Neural progenitor cell (in vitro differentiated cells): Measurements from ENCODE around the gene LGR4. TPM values are rescaled to one million over a fixed set of nuclear protein-coding genes. Genes with fewer than 3 reads are reported as not detected.
"Not testable (repeated sequence)": the region's sequence is repeated elsewhere in the genome, so short reads cannot be mapped to it uniquely, and the experiment has no call there.

Experiments used
- DNase-seq: peaks from one replicate; pipeline ENCODE4 v3.0.0-alpha.2; 2016; ENCODE audit warnings: low spot score
- H2AFZ ChIP-seq: fragments of 200-600 bp; sonication (generic); replicated peaks from 2 replicates; pipeline ENCODE4 v1.6.1; 2016; ENCODE audit warnings: antibody characterized with exemption
- H3F3A ChIP-seq: fragments of 200-600 bp; sonication (generic); 2 replicates; pipeline ENCODE4 v1.6.1; 2016; ENCODE audit warnings: antibody characterized with exemption, low read depth
- H3K27ac ChIP-seq: fragments of 200-600 bp; sonication (generic); 2 replicates; pipeline ENCODE4 v1.5.1; 2016; ENCODE audit warnings: mild to moderate bottlenecking
- H3K27me3 ChIP-seq: fragments of 200-600 bp; sonication (generic); 2 replicates; pipeline ENCODE4 v1.6.1; 2016; ENCODE audit warnings: mild to moderate bottlenecking, moderate library complexity
- H3K36me3 ChIP-seq: fragments of 200-600 bp; sonication (generic); 2 replicates; pipeline ENCODE4 v1.5.1; 2016
- H3K4me1 ChIP-seq: fragments of 200-600 bp; sonication (generic); 2 replicates; pipeline ENCODE4 v1.6.1; 2016; ENCODE audit warnings: mixed run types
- H3K4me2 ChIP-seq: fragments of 200-600 bp; sonication (generic); 2 replicates; pipeline ENCODE4 v1.6.1; 2016
- H3K4me3 ChIP-seq: fragments of 200-600 bp; sonication (generic); 2 replicates; pipeline ENCODE4 v1.5.1; 2016
- H3K79me2 ChIP-seq: fragments of 200-600 bp; sonication (generic); 2 replicates; pipeline ENCODE4 v1.6.1; 2016; ENCODE audit warnings: low read depth
- H3K9ac ChIP-seq: fragments of 200-600 bp; sonication (generic); 2 replicates; pipeline ENCODE4 v1.6.1; 2016
- H3K9me3 ChIP-seq: fragments of 200-600 bp; sonication (generic); 2 replicates; pipeline ENCODE4 v1.5.1; 2016; ENCODE audit warnings: low read depth
- H4K20me1 ChIP-seq: fragments of 200-600 bp; sonication (generic); 2 replicates; pipeline ENCODE4 v1.6.1; 2016; ENCODE audit warnings: low read depth
- H3K27ac Mint-ChIP-seq: 3 replicates; pipeline ENCODE4 v1.8.0; 2021; ENCODE audit warnings: mixed read lengths
- H3K27me3 Mint-ChIP-seq: 2 replicates; pipeline ENCODE4 v1.8.0; 2022; ENCODE audit warnings: low read depth, mild to moderate bottlenecking, inconsistent platforms, moderate library complexity, mixed read lengths; ENCODE audit not compliant: insufficient read depth
- H3K36me3 Mint-ChIP-seq: 3 replicates; pipeline ENCODE4 v1.8.0; 2021; ENCODE audit warnings: mixed read lengths
- H3K4me1 Mint-ChIP-seq: 3 replicates; pipeline ENCODE4 v1.8.0; 2021; ENCODE audit warnings: mixed read lengths
- H3K4me3 Mint-ChIP-seq: 3 replicates; pipeline ENCODE4 v1.8.0; 2021; ENCODE audit warnings: mild to moderate bottlenecking, moderate library complexity, mixed read lengths
- H3K9me3 Mint-ChIP-seq: 3 replicates; pipeline ENCODE4 v1.8.0; 2020; ENCODE audit warnings: mixed read lengths
- EZH2 ChIP-seq: fragments of 200-600 bp; sonication (generic); IDR thresholded peaks from 2 replicates; pipeline ENCODE4 v1.6.1; 2017; ENCODE audit warnings: antibody characterized with exemption, mild to moderate bottlenecking, moderate library complexity
- EZH2phosphoT487 ChIP-seq: fragments of 200-600 bp; sonication (generic); IDR thresholded peaks from 2 replicates; pipeline ENCODE4 v1.6.1; 2017; ENCODE audit warnings: antibody characterized with exemption
- total RNA-seq: library from RNA; depleted of rRNA; stranded (reverse); fragments of >200 nt; gene quantifications from 2 replicates; pipeline ENCODE4 v1.2.3, GENCODE V29; 2015; ENCODE audit warnings: low replicate concordance
- TF ChIP-seq, protein P1 (sequence below): fragments of 200-600 bp; sonication (generic); IDR thresholded peaks from 2 replicates; pipeline ENCODE4 v1.5.1; 2017; ENCODE audit warnings: antibody characterized with exemption, mild to moderate bottlenecking

LGR4 gene
- total RNA-seq, 1 donor from 2014 or later: 274 TPM

DNA sequence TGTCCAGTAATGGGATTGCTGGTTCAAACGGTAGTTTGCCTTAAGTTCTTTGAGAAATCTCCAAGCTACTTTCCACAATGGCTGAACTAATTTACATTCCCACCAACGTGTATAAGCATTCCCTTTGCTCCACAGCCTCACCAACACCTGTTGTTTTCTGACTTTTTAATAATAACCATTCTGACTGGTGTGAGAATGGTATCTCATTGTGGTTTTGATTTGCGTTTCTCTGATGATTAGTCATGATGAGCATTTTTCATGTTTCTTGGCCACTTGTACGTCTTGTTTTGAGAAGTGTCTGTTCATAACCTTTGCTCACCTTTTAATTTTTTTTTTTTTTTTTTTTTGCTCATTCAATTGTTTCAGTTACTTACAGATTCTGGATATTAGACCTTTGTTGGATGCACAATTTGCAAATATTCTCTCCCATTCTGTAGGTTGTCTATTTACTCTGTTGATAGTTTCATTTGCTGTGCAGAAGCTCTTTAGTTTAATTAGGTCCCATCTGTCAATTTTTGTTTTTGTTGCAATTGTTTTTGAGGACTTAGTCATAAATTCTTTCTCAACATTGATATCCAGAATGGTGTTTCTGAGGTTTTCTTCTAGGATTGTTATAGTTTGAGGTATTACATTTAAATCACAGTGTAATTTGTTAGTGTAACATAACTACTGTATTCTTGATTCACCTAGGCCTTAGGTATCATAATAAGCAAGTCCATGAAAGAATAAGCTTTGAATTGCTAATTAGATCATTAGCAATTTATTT, 142.5 kb downstream of the LGR4 start:
- Histone ChIP-seq H3K4me3 (no peak overlapping the region), H3K9ac (no peak overlapping the region), H3K9me3 (no peaks in the 10 kb centered on the region), H3K27ac (no peak overlapping the region), H4K20me1 (no peaks in the 10 kb centered on the region), H3K36me3 (no peaks in the 10 kb centered on the region), H2AFZ (no peak overlapping the region), H3K79me2 (no peaks in the 10 kb centered on the region), H3K4me2 (no peak overlapping the region), H3F3A (no peaks in the 10 kb centered on the region), H3K27me3 (no peaks in the 10 kb centered on the region), H3K4me1 (peaks cover 10% of the 10 kb centered on the region)
- H3K4me1 Mint-ChIP-seq: no peaks in the 10 kb centered on the region
- peaks cover 21% of the 10 kb centered on the region for H3K36me3 Mint-ChIP-seq
- H3K27me3 Mint-ChIP-seq: no peaks in the 10 kb centered on the region
- H3K27ac Mint-ChIP-seq: no peak overlapping the region
- H3K9me3 Mint-ChIP-seq: peaks cover 10% of the 10 kb centered on the region
- DNase-seq: no peak
- TF ChIP-seq EZH2phosphoT487 (no peak), EZH2 (no peak)
- TF ChIP-seq, protein P1, sequence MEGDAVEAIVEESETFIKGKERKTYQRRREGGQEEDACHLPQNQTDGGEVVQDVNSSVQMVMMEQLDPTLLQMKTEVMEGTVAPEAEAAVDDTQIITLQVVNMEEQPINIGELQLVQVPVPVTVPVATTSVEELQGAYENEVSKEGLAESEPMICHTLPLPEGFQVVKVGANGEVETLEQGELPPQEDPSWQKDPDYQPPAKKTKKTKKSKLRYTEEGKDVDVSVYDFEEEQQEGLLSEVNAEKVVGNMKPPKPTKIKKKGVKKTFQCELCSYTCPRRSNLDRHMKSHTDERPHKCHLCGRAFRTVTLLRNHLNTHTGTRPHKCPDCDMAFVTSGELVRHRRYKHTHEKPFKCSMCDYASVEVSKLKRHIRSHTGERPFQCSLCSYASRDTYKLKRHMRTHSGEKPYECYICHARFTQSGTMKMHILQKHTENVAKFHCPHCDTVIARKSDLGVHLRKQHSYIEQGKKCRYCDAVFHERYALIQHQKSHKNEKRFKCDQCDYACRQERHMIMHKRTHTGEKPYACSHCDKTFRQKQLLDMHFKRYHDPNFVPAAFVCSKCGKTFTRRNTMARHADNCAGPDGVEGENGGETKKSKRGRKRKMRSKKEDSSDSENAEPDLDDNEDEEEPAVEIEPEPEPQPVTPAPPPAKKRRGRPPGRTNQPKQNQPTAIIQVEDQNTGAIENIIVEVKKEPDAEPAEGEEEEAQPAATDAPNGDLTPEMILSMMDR: no peak
- no peak overlapping the region for H3K4me3 Mint-ChIP-seq

DNA sequence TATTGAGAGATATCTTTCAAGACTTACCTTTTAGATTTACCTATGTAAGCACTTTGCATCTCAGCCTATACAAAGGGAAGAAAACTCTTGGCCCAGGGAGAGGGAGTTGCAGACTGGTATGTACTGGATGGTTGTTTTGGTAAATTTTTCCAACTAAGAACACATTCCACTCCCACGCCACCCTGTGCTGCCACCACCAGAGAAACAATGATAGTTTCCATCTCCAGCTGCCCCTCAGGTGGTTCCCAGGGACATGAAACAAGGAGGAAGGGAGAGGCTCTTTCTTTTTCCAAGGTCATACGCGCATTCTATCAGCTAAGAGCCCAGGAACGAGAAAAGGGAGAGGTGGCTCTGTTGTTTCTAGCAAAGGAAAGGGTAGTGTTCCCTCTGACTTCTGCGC, 144.0 kb downstream of the LGR4 start:
- H3K9ac ChIP-seq: no peak overlapping the region
- H3K79me2 ChIP-seq: no peaks in the 10 kb centered on the region
- peaks cover 10% of the 10 kb centered on the region for H3K4me1 ChIP-seq
- Mint-ChIP-seq H3K27ac (peak overlapping the region; percentile 47), H3K4me1 (no peaks in the 10 kb centered on the region), H3K27me3 (no peaks in the 10 kb centered on the region), H3K36me3 (peaks cover 15% of the 10 kb centered on the region), H3K9me3 (peaks cover 10% of the 10 kb centered on the region), H3K4me3 (no peak overlapping the region)
- no peak for TF ChIP-seq EZH2
- TF ChIP-seq, protein P1: no peak
- TF ChIP-seq EZH2phosphoT487: no peak
- H3K4me3 ChIP-seq: no peak overlapping the region
- H3K27me3 ChIP-seq: no peaks in the 10 kb centered on the region
- H4K20me1 ChIP-seq: no peaks in the 10 kb centered on the region
- peak overlapping the region; percentile 46 for H3K27ac ChIP-seq
- no peak for DNase-seq
- no peaks in the 10 kb centered on the region for H3K36me3 ChIP-seq
- no peaks in the 10 kb centered on the region for H3F3A ChIP-seq
- no peaks in the 10 kb centered on the region for H3K9me3 ChIP-seq
- H3K4me2 ChIP-seq: no peak overlapping the region
- no peak overlapping the region for H2AFZ ChIP-seq

DNA sequence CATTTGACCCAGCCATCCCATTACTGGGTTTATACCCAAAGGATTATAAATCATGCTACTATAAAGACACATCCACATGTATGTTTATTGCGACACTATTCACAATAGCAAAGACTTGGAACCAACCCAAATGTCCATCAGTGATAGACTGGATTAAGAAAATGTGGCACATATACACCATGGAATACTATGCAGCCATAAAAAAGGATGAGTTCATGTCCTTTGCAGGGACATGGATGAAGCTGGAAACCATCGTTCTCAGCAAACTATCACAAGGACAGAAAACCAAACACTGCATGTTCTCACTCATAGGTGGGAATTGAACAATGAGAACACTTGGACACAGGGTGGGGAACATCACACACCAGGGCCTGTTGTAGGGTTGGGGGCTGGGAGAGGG, 145.5 kb downstream of the LGR4 start:
- not testable (repeated sequence) for H3K4me1 Mint-ChIP-seq, H3K27ac ChIP-seq, H3K36me3 ChIP-seq, H2AFZ ChIP-seq, DNase-seq, H3K4me2 ChIP-seq, H3K9ac ChIP-seq, H3K27me3 ChIP-seq, H3K9me3 ChIP-seq, H3K27ac Mint-ChIP-seq, H3K27me3 Mint-ChIP-seq, H3K4me1 ChIP-seq, H3F3A ChIP-seq, H3K79me2 ChIP-seq, H3K4me3 ChIP-seq, H4K20me1 ChIP-seq, H3K4me3 Mint-ChIP-seq
- H3K36me3 Mint-ChIP-seq: peaks cover 17% of the 10 kb centered on the region
- peaks cover 13% of the 10 kb centered on the region for H3K9me3 Mint-ChIP-seq

DNA sequence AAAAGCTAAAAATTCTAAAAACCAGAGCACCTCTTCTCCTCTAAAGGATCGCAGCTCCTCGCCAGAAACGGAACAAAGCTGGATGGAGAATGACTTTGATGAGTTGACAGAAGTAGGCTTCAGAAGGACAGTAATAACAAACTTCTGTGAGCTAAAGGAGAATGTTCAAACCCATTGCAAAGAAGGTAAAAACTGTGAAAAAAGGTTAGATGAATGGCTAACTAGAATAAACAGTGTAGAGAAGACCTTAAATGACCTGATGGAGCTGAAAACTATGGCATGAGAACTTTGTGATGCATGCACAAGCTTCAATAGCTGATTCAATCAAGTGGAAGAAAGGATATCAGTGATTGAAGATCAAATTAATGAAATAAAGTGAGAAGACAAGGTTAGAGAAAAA, 150.4 kb downstream of the LGR4 start:
- H3K9me3 Mint-ChIP-seq: peaks cover 14% of the 10 kb centered on the region
- H4K20me1 ChIP-seq, H3K9me3 ChIP-seq, H3K27ac ChIP-seq, H3K36me3 Mint-ChIP-seq, H3F3A ChIP-seq, H3K36me3 ChIP-seq, H3K9ac ChIP-seq, H3K27me3 Mint-ChIP-seq, H3K27me3 ChIP-seq, DNase-seq, H3K4me2 ChIP-seq, H3K79me2 ChIP-seq, H3K4me3 ChIP-seq, H3K4me1 ChIP-seq, H3K4me3 Mint-ChIP-seq, H3K4me1 Mint-ChIP-seq, H2AFZ ChIP-seq, H3K27ac Mint-ChIP-seq: not testable (repeated sequence)

DNA sequence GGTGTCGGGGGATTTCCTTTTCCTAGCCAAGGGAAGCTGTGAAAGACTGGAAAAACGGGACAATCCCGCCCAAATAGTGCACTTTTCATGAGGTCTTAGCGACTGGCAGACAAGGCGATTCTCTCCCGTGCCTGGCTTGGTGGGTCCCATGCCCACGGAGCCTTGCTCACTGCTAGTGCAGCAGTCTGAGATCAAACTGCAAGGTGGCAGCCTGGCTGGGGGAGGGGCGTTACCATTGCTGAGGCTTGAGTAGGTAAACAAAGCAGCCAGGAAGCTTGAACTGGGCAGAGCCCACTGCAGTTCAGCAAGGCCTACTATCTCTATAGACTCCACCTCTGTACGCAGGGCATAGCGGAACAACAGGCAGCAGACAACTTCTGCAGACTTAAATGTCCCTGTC, 151.2 kb downstream of the LGR4 start:
- not testable (repeated sequence) for H3K27me3 Mint-ChIP-seq, H3K4me1 Mint-ChIP-seq, H2AFZ ChIP-seq, H3K4me1 ChIP-seq, H3K4me2 ChIP-seq, H3K36me3 ChIP-seq, H3K4me3 Mint-ChIP-seq, H3K4me3 ChIP-seq, H4K20me1 ChIP-seq, H3K27me3 ChIP-seq, DNase-seq, H3K27ac ChIP-seq, H3K9me3 ChIP-seq, H3K9ac ChIP-seq, H3F3A ChIP-seq, H3K36me3 Mint-ChIP-seq, H3K79me2 ChIP-seq, H3K27ac Mint-ChIP-seq
- peaks cover 14% of the 10 kb centered on the region for H3K9me3 Mint-ChIP-seq
